Transverse colon (tissue), 4 donors: ENCODE measurements around the gene C2. TPM values are rescaled to one million over a fixed set of nuclear protein-coding genes. Genes with fewer than 3 reads are reported as not detected.
A peak's percentile ranks its signal among the peaks of the same experiment; 100 is the strongest.

ENCODE experiments used
- DNase-seq: peaks from one replicate; pipeline ENCODE4 v3.0.0-alpha.2; 2019
- H3K27ac ChIP-seq, 4 donors: fragments of 200-600 bp; sonication (generic); 2 replicates each; pipeline ENCODE4 v1.5.1; 2016 to 2018; ENCODE audit warnings: inconsistent platforms in 4 of 4
- H3K27me3 ChIP-seq: fragments of 200-600 bp; sonication (generic); 2 replicates; pipeline ENCODE4 v1.5.1; 2017; ENCODE audit warnings: inconsistent platforms
- H3K36me3 ChIP-seq, 4 donors: fragments of 200-600 bp; sonication (generic); 2 replicates each; pipeline ENCODE4 v1.5.1; 2017 to 2019; ENCODE audit warnings: inconsistent platforms in 4 of 4
- H3K4me1 ChIP-seq, 4 donors: fragments of 200-600 bp; sonication (generic); 2 replicates each; pipeline ENCODE4 v1.5.1; 2017 to 2020; ENCODE audit warnings: inconsistent platforms in 4 of 4
- H3K4me3 ChIP-seq, 4 donors: fragments of 200-600 bp; sonication (generic); 1 replicate in 1 of 4; 2 replicates in 3 of 4; pipeline versions ENCODE4 v1.5.1 to v1.6.1; 2017 to 2019; ENCODE audit warnings: inconsistent platforms in 4 of 4
- H3K9me3 ChIP-seq, 2 donors: fragments of 200-600 bp; sonication (generic); 2 replicates each; pipeline ENCODE4 v1.5.1; 2017 to 2019; ENCODE audit warnings: inconsistent platforms in 2 of 2
- CTCF ChIP-seq, 5 experiments: fragments of 200-600 bp in 3 of 5; fragments of 450-650 bp in 2 of 5; sonication (generic) in 3 of 5; IDR thresholded peaks; 1 replicate in 2 of 5; 2 replicates in 3 of 5; pipeline ENCODE4 v1.5.1; 2016 to 2017; ENCODE audit warnings: antibody characterized with exemption in 5 of 5, inconsistent platforms in 3 of 5, mild to moderate bottlenecking in 2 of 5, moderate library complexity in 1 of 5
- EP300 ChIP-seq: sonication (generic); formaldehyde crosslinking; IDR thresholded peaks from one replicate; pipeline ENCODE4 v1.6.1; 2017; ENCODE audit warnings: antibody characterized with exemption, low read depth
- POLR2A ChIP-seq: fragments of 450-650 bp; IDR thresholded peaks from one replicate; pipeline ENCODE4 v1.6.1; 2016; ENCODE audit warnings: antibody characterized with exemption, mild to moderate bottlenecking, moderate library complexity
- POLR2AphosphoS5 ChIP-seq, 3 donors: sonication (generic); formaldehyde crosslinking; IDR thresholded peaks; one replicate each; pipeline ENCODE4 v1.6.1; 2016; ENCODE audit warnings: antibody characterized with exemption in 3 of 3
- WGBS, 2 donors: methylation state at CpG; one replicate each; pipeline ENCODE4 v1.1.5; 2018; ENCODE audit warnings: low coverage in 1 of 2; 5-methylcytosine and 5-hydroxymethylcytosine counted together
- in situ Hi-C, 4 donors: fragments of 200-750 bp; cut with MboI; loops; one replicate each; pipeline versions ENCODE4 v1.15.0 to v1.15.1; 2017; ENCODE audit warnings: low sequenced_read_pairs in 3 of 4, low pct_ligation_motif_present in 1 of 4, low pct_unique_long_range_greater_than_20kb in 1 of 4
- intact Hi-C: fragments of 100-400 bp; cut with DNase I; formaldehyde crosslinking; loops from one replicate; pipeline ENCODE4 v1.15.1; 2023; ENCODE audit warnings: low total_unique reads
- total RNA-seq, 4 donors: library from RNA; depleted of rRNA; stranded (reverse); fragments of >200 nt; gene quantifications; one replicate each; pipeline ENCODE4 v1.1.0, GENCODE V29; 2016

The C2 gene
- total RNA-seq, 4 donors from 2014 or later = 4.6 to 9.4 (median 7.5) TPM

GRCh38 chr6:31888276-31889258 lies 39.0 kb upstream of the C2 start:
- Histone ChIP-seq H3K27ac (no peak overlapping the region), H3K4me3 (no peak overlapping the region), H3K36me3 (peaks cover 0 to 34% (median 8%) of the 10 kb centered on the region in 4 donors), H3K27me3 (no peaks in the 10 kb centered on the region), H3K4me1 (no peaks in the 10 kb centered on the region), H3K9me3 (no peaks in the 10 kb centered on the region)
- no peak for TF ChIP-seq POLR2A
- peak; percentile 60 to 83 (median 77) for TF ChIP-seq CTCF (IDR thresholded peaks at IDR 0.05)
- TF ChIP-seq POLR2AphosphoS5 (IDR thresholded peaks at IDR 0.05) = no peak
- no peak for TF ChIP-seq EP300
- intact Hi-C loops (no loop called here), in situ Hi-C loops (no loop called here)
- WGBS, 2 donors = 80% methylated on average over 36 of the region's 43 CpGs; no CpG with 5 or more reads in 1 of the 2 donors
- peak; percentile 56 for DNase-seq

DNA sequence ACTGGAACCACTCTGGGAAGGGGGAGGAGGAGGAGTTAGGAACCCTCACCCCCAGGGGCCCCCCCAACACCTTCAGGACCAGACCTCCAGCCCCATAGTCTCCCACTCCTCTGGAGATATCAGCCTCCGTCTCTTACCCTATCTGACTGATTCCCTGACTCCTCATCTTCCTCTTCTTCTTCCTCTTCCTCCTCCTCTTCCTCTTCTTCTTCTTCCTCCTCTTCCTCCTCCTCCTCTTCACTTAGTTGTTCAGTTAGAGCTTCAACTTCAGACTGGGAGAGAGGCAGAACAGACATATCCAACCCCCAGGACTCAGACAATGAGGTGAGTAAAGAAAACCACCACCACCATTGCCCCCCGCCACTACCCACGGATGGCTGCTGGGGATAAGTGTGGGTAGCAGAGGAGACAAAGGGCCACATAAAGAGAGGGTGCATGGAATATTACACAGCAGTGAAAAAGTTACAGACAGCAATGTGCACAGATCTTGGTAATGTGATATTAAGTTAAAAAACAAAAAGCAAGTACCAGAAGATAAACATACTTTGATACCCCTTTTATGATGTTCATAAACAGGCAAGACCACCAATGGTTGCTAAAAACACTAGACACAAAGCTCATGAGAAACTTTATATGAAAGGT lies 38.1 kb upstream of the C2 start:
- DNase-seq = no peak
- Histone ChIP-seq H3K9me3 (no peaks in the 10 kb centered on the region), H3K4me3 (no peak overlapping the region), H3K4me1 (no peaks in the 10 kb centered on the region), H3K36me3 (peaks cover 0 to 25% (median 7%) of the 10 kb centered on the region in 4 donors), H3K27ac (no peak overlapping the region), H3K27me3 (no peaks in the 10 kb centered on the region)
- 93% methylated on average over 3 of the region's 3 CpGs; no CpG with 5 or more reads in 1 of the 2 donors for WGBS, 2 donors
- TF ChIP-seq POLR2AphosphoS5 (IDR thresholded peaks at IDR 0.05) = no peak
- TF ChIP-seq CTCF (IDR thresholded peaks at IDR 0.05) = no peak
- no peak for TF ChIP-seq EP300
- TF ChIP-seq POLR2A = no peak
- in situ Hi-C loops (no loop called here), intact Hi-C loops (no loop called here)

DNA sequence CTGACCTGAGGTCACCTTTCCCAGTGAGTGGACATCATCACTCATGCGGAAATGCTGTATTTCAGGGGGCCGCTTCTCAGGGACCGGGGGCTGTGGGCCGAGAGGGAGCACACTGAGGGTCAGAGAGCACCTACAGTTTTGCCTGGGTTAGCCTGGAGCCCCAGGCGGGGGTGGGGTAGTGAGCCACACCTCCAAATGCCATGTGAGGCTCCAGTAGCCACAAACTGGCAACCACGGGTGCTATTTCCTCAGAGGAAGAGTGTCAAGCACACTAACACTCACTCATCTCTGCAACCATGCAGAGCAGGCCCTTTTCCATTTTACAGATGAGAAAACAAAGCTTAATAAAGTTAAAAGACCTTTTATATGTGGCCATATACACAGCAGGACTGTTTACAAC lies 34.7 kb upstream of the C2 start:
- in situ Hi-C loops (no loop called here), intact Hi-C loops (no loop called here)
- no peaks in the 10 kb centered on the region for H3K9me3 ChIP-seq
- 60 to 78% methylated on average over 1 to 6 of the region's 6 CpGs for WGBS, 2 donors
- no peak overlapping the region for H3K4me3 ChIP-seq
- TF ChIP-seq POLR2AphosphoS5 (IDR thresholded peaks at IDR 0.05) = no peak
- TF ChIP-seq POLR2A = no peak
- TF ChIP-seq CTCF (IDR thresholded peaks at IDR 0.05) = no peak
- TF ChIP-seq EP300 = no peak
- peaks cover 6 to 11% (median 10%) of the 10 kb centered on the region in 4 donors for H3K4me1 ChIP-seq
- no peak for DNase-seq
- H3K27me3 ChIP-seq = no peaks in the 10 kb centered on the region
- peaks cover 0 to 8% (median under 1%) of the 10 kb centered on the region in 4 donors for H3K36me3 ChIP-seq
- H3K27ac ChIP-seq = no peak overlapping the region

DNA sequence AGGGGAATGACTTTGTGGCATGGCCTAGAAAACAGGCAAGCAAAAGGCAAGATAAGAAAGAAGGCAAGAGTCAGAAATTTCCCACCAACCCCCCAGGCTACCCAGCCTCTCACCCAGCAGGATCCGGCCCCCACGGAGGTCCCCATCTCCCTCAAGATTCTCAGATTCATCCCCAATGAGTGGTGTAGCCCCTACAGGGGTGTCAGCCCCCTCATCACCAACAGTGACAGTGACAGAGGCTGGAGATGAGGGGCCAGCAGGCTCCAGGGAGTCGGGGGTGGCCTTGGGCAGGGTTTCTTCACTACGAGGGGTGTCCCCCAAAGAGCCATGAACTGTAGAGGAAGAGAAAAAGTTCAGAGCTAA lies 31.0 kb upstream of the C2 start:
- H3K27ac ChIP-seq = peak overlapping the region; percentile 90 to 94 (median 92)
- H3K9me3 ChIP-seq = no peaks in the 10 kb centered on the region
- H3K4me3 ChIP-seq = peak overlapping the region; percentile 93 to 99 (median 98)
- WGBS, 2 donors = 47% methylated on average over 4 of the region's 4 CpGs; no CpG with 5 or more reads in 1 of the 2 donors
- DNase-seq = no peak
- no peaks in the 10 kb centered on the region for H3K27me3 ChIP-seq
- peaks cover 14 to 37% (median 25%) of the 10 kb centered on the region in 4 donors for H3K4me1 ChIP-seq
- intact Hi-C loops (no loop called here), in situ Hi-C loops (no loop called here)
- TF ChIP-seq EP300 (no peak), POLR2AphosphoS5 (IDR thresholded peaks at IDR 0.05) (no peak), CTCF (IDR thresholded peaks at IDR 0.05) (no peak)
- no peaks in the 10 kb centered on the region for H3K36me3 ChIP-seq
